AG09309 (cell line): Measurements from ENCODE around the gene MINDY1.

Experiments used
- DNase-seq: peaks from one replicate; pipeline ENCODE4 v3.0.0-alpha.2; 2010; ENCODE audit warnings: low read depth
- H3K4me3 ChIP-seq: 2 replicates; pipeline ENCODE4 v1.5.1; 2011; ENCODE audit warnings: mild to moderate bottlenecking, low read depth, low read length, moderate library complexity; ENCODE audit not compliant: control insufficient read depth
- TF ChIP-seq, protein P1 (sequence below): IDR thresholded peaks from 2 replicates; pipeline ENCODE4 v1.5.1; 2011; ENCODE audit warnings: mild to moderate bottlenecking, low read depth, low read length, inconsistent platforms; ENCODE audit not compliant: insufficient read depth, control insufficient read depth; ENCODE audit errors: missing control alignments

MINDY1 gene

DNA sequence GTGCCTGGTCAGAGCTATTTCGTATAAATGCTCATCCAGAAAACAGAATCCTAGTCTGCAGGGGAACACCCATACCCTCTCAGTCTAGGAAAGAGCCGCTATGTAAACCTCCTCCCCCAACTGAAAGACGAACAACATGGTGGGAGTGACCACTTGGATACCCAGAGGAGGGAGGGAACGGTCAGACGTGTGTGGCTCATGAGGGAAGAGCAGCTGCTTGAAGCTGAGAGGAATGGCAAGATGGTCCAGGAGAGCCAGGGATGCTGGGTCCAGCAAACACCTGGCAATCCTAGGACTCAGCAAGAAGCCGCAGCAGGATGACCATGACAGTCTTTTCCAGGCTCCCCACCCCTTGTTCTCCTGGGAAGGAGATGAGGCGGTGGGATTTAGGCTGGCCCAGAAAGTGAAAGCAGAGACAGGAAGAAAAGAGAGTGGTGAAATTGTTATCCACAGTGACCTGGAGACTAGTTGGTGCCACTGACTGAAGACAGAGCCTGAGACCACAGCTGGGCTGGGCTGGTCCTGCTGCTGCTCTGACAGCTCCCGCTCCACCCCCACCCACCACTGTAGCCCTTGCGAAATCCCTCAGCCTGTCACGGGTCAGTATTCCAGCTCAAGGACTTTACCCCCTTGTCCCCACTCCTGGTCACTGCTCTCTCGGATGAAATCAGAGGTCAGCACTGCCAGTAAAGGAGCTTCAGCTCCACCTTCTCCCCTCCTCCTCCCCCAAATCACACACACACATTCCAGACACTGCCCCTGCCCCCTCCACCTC lies 35.7 kb downstream of the MINDY1 start:
- TF ChIP-seq, protein P1, sequence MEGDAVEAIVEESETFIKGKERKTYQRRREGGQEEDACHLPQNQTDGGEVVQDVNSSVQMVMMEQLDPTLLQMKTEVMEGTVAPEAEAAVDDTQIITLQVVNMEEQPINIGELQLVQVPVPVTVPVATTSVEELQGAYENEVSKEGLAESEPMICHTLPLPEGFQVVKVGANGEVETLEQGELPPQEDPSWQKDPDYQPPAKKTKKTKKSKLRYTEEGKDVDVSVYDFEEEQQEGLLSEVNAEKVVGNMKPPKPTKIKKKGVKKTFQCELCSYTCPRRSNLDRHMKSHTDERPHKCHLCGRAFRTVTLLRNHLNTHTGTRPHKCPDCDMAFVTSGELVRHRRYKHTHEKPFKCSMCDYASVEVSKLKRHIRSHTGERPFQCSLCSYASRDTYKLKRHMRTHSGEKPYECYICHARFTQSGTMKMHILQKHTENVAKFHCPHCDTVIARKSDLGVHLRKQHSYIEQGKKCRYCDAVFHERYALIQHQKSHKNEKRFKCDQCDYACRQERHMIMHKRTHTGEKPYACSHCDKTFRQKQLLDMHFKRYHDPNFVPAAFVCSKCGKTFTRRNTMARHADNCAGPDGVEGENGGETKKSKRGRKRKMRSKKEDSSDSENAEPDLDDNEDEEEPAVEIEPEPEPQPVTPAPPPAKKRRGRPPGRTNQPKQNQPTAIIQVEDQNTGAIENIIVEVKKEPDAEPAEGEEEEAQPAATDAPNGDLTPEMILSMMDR, result no peak
- no peak overlapping the region for H3K4me3 ChIP-seq
- peak; percentile 16 for DNase-seq

DNA sequence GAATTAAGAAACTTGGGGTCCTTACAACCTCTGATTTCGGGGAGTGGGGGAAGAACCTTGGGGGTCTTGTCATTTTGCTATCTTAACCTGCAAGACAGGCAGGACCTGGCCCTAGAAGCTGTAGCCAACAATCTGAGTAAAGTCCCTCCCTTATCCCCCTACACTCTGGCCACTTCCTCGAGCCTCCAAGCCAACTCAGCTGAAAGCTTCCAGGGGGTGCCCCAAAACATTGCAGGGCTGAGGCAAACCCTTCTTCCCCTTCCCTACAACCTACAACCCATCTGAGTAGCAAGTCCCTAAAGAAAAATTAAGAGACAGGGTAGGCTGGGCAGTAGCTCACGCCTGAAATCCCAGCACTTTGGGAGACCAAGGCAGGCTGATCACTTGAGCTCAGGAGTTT lies 37.1 kb downstream of the MINDY1 start:
- DNase-seq, result no peak
- TF ChIP-seq, protein P1, result no peak
- no peak overlapping the region for H3K4me3 ChIP-seq

DNA sequence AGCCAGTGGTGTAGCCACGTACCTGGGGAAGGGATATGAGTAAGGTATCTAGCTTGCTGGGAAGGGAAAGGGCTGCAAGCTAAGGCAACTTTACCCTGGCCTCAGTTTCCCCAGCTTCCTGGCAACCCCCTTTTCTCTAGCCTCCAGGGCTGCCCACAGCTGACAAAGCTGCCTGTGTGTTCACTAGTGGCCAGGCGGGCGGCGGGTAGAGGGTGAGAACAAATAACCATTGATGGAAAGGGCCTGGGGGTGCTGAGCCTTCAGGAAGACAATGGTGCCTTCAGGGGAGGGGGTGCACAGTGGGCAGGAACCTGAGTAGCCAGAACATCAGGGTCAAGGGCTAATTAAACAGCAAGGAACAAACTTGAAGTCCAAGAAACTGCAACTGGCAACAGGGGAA lies 38.2 kb downstream of the MINDY1 start:
- TF ChIP-seq, protein P1, result no peak
- no peak overlapping the region for H3K4me3 ChIP-seq
- DNase-seq, result no peak

DNA sequence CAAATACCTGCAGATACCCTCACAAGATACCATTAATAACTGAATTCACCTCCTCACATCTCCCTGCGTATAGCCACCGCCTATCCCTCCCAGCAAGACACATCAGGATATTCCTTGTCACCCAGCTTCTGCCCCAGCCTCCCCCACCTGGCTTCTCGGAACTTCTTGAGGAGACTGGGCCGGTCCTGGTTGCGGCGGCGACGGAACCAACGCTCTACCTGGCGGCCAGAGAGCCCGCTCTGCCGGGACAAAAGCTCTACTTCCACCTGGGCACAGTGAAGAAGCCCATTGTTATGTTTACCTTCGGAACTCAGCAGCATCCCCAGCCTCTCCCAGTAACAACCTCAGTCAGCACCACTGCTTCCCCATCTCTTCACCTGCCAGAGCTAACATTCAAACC lies 38.8 kb downstream of the MINDY1 start:
- DNase-seq, result no peak
- TF ChIP-seq, protein P1, result no peak
- H3K4me3 ChIP-seq, result no peak overlapping the region

DNA sequence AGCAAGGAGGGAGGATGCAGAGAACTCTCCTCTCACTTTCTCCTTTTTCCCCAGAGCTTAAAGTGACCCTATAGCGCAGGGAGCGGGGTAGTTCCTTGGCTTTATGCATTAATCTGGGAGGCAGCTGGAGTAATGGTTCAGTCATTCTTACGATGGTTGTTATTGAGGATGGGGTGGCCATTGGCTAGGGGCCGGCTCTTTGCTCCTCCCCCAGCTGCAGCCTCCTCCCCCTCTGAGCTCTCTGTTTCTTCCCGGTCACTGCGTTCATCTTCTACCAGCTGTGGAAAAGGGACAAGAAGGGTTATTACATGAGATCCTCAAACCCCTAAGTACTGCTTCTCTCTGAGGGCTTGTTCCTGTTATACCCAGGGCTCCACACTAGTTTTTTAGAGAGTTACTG lies 40.7 kb downstream of the MINDY1 start:
- TF ChIP-seq, protein P1, result no peak
- no peak overlapping the region for H3K4me3 ChIP-seq
- no peak for DNase-seq

DNA sequence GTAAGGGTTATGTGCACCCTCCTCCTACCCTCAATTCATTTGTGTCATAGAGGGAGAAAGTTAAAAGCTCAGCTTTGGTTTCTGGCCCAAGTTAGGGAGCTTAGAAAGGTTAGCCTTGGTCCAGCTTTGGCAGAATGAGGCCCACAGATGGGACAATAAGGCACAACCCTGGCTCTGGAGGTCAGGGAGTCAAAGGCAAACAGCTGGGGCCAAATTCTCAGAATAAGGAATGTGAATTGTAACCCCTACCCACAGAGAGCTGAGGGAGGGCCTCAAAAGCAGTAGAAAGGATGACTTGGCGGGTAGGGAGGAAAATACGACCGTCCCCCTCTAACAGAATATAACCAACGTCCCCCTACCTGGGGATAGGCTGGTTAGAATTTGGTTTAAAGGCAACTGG lies 41.1 kb downstream of the MINDY1 start:
- TF ChIP-seq, protein P1, result no peak
- no peak overlapping the region for H3K4me3 ChIP-seq
- no peak for DNase-seq
